GM19397 (cell line): ENCODE results near the gene PRKCSH.
"Not testable (repeated sequence)": the region's sequence is repeated elsewhere in the genome, so short reads cannot be mapped to it uniquely, and the experiment has no call there.

Experiments
- ATAC-seq: cut with Tn5 transposase; IDR thresholded peaks from one replicate; pipeline ENCODE4 v1.9.1; 2021; ENCODE audit warnings: mild to moderate bottlenecking, moderate library complexity; ENCODE audit not compliant: unreplicated experiment

The PRKCSH gene

DNA sequence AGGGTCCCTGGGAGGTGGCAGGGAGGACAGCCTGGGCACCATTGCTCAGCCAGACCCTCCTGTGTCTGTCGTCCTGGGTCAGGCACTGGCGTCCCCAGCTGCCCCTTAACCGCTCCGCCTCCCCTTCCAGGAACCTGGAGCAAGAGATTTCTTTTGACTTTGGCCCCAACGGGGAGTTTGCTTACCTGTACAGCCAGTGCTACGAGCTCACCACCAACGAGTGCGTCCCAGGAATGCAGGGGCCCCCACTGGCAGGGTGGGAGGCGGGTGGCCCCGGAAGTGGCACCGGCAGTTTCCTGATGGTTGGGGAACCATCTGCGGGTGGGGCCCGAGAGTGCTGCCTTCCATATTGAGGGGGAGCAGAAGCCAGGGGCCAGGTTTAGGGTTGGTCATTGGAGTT lies 13.0 kb downstream of the PRKCSH start:
- ATAC-seq: no peak

DNA sequence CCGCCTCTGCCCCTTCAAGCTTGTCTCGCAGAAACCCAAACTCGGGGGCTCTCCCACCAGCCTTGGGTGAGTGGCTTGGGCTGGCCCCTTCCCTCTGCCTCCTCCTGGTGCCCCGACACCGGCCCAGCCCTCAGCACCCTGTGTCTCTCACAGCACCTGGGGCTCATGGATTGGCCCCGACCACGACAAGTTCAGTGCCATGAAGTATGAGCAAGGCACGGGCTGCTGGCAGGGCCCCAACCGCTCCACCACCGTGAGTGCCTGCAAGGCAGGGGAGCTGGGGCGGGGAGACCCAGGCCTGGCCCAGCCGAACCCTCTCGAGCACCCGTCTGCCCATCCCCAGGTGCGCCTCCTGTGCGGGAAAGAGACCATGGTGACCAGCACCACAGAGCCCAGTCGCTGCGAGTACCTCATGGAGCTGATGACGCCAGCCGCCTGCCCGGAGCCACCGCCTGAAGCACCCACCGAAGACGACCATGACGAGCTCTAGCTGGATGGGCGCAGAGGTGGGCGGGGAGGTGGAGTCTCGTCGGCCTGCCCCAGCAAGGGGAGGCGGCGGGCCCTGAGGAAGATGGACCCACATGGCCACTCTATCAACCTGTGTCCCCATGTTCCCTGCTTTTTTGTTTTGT lies 13.6 kb downstream of the PRKCSH start:
- no peak for ATAC-seq

DNA sequence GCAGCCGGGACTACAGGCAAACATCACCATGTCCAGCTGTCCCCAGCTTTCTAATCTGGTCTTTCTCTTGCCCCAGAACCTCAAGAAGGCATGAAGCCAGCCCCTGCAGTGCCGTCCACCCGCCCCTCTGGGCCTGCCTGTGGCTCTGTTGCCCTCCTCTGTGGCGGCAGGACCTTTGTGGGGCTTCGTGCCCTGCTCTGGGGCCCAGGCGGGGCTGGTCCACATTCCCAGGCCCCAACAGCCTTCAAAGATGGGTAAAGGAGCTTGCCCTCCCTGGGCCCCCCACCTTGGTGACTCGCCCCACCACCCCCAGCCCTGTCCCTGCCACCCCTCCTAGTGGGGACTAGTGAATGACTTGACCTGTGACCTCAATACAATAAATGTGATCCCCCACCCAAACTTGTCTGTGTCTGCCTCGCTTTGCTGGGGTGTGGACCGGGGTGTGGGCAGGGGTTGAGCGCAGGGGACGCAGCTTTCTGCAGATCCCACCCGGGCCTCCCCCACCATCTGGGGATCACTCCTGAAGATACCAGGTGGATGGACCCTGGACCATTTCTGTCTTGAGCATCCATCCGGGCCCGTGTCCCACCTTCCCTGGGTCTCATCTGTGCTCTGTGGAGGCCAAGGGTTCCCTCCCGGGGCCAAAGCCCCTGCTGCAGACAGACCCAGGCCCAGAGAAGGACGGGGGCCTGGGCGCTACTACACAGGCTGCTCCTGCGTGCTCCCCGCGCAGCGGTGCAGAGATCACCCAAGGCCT lies 15.3 kb downstream of the PRKCSH start:
- no peak for ATAC-seq

DNA sequence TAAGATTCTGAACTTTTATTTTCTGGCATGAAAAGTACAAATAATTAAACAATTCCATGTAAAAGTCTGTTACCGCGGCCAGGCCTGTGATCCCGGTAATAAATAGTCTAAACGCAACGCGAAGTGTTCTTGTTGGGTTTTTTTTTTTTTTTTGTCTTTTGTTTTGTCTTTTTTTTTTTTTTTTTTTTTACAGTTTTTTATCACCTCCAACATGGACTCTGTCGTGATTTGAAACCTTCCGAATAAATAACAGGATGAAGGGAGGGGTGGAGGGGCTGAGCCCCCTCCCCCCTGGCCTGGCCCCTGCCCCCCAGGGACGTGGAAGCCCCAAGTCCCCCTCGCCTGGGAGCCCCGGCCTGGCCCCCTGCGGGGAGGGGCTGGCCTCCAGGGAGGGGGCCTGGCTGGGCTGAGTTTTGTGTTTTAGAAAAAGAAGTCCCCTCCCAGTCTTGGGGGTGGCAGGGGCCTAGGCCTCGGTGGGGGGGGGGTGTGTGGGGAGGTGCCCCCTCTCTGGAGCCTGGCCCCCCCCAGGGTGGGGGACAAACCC lies 16.0 kb downstream of the PRKCSH start:
- no peak for ATAC-seq

DNA sequence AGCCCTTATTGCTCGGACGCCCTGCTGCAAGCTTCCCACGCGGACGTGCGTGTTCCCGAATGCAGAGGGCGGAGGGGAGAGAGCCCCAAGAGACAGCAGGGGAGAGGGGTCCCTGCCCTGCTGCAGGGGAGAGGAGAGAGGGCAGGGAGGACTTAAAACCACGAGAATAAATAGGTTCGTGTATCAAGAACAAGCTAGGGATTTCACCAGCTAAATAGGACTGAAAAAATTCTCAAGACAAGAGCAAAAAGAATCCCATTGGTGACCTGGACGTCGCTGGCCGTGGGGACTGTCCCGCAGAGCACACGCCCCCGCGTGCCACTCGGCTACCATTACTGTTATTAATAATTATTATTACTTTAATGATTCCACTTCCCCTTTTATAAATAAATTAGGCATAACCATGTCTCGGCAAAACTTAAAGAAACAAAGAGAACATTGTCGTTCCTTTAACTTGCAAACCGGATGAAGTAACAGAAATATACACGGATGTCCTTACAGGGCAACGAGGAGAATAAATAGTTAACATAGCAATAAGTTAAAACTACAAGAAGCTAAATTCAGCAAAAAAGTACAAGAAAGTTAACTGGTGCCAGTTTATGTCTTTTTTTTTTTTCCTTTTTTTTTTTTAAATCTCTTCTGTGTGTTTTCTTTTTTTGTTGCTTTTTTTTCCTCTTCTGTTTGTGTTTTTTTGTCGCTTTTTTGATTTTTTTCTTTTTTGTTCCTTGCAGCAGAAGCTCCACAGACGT lies 16.6 kb downstream of the PRKCSH start:
- ATAC-seq: no peak

DNA sequence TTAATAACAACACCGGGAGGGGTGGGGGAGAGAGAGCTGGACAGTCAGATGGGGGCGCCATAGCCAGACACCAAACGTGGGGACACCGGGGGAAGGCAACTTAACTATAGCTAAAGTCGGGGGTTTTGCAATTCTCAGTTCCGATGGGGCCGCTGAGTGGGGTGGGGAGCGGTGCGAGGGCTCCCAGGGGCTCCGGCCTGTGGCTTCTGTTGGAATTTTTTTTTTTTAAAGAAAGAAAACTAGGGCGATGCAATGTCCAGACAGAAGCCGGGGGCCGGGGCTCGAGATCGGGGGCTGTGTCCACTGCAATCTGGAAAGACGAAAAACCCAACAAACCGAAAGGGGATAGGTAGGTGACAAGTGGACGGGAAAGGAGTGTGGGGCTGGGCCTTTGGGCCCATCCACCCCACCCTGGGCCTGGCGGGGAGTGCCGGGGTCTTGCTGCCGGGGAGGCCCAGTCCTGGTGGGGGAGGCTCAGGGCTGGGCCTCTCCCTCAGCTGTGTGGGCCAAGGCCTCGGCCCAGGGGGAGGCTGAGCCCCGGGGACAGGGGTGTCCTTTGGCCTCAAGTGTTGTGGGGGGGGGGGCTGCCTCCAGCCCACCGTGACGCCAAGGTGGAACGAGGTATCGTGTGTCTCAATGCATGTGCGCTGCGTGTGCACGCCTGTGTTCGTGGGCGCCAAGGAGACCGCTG lies 17.3 kb downstream of the PRKCSH start:
- ATAC-seq: no peak

DNA sequence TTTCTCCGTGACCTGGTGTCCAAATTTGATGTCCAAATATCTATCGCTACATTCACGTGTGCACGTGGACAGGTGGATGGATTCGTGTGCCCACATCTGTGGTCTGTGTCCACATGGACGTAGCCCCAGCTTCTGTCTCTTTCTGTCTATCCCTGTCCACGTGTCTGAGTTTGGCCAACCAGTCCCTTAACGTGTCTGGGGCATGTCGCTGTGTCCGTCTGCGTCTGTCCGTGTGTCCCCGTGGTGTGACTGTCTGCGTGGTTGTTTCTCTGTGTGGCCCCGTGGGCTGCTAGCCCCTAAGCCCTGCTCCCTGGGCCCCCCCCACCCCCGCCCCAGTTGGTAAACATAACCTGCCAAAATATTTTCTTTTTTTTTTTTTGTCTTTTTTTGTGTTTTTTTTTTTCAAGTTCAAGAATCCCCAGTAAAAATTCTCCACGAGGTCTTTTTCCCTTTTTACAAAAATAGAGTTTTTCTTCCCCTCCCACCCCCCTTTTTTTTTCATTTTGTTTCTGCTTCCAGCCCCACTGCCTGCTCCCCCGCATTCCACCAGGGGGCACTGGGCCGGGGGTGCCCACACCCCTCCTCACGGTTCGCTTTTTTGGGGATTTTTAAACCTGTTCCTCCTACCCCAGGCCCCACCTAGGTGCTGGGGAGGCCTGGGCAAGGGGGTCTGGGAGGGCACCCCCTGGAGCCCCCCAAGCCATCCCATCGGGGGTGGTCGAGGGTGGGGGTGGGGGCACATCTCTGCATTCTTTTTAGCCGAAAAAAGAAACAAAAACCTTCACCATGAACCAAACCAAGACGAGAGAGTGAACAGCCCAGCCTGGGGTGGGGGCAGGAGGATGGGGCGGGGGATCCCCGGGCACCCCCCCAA lies 18.3 kb downstream of the PRKCSH start:
- no peak for ATAC-seq

DNA sequence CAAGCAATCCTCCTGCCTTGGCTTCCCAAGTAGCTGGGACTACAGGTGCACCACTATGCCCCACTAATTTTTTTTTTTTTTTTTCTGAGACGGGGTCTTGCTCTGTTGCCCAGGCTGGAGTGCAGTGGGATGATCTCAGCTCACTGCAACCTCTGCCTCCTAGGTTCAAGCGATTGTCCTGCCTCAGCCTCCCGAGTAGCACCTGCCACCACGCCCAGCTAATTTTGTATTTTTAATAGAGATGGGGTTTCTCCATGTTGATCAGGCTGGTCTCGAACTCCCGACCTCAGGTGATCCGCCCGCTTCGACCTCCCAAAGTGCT lies 19.8 kb downstream of the PRKCSH start:
- not testable (repeated sequence) for ATAC-seq

DNA sequence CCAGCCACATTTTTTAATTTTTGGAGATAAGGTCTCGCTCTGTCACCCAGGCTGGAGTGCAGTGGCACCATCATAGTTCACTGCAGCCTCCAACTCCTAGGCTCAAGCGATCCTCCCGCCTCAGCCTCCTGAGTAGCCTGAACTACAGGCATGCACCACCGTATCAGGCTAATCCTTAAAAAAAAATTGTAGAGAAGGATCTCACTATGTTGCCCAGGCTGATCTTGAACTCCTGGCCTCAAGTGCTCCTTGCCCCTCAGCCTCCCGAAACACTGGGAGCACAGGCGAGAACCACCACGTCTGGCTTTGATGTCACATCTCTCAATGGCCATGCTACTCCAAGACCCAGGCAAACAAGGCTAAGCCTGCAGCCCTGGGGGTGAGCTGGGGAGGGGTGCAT lies 21.2 kb downstream of the PRKCSH start:
- ATAC-seq: no peak

DNA sequence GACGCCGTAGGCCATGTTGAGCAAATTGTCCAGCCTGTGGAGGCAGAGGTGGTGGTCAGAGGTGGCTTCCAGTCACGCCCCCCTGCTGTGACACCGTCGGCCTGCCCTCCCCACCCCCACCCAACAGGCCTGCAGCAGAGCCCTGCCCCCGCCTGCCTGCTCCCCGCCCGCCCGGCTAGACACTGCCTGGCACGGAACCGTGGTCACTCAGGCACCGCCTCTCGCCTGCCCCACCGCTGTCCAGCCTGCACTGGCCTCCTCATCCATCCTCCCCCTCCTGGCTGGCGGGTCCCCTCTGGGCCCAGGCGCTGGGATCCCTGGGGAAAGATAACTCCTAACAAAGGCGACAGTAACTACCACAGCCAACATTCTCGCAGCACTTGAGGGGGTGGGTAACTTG lies 21.7 kb downstream of the PRKCSH start:
- no peak for ATAC-seq

DNA sequence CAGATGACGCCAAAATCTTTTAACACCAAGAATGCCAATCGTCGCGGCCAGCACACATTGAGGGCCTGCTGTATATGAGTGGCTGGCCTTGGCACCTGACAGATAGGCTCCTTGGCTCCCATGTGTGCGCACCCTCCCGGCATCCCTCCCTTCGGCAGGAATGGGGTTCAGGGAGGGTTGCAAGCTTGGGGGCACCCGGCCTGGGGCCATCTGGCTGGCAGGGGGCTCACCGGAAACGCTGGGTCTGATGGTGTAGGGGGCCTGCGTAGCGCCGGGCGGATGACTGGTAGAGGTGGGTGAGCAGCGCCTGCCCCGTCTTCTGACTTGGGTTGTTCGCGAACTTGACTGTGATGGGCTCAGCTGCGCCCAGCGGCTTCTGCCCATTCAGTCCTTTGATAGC lies 22.4 kb downstream of the PRKCSH start:
- ATAC-seq: no peak

DNA sequence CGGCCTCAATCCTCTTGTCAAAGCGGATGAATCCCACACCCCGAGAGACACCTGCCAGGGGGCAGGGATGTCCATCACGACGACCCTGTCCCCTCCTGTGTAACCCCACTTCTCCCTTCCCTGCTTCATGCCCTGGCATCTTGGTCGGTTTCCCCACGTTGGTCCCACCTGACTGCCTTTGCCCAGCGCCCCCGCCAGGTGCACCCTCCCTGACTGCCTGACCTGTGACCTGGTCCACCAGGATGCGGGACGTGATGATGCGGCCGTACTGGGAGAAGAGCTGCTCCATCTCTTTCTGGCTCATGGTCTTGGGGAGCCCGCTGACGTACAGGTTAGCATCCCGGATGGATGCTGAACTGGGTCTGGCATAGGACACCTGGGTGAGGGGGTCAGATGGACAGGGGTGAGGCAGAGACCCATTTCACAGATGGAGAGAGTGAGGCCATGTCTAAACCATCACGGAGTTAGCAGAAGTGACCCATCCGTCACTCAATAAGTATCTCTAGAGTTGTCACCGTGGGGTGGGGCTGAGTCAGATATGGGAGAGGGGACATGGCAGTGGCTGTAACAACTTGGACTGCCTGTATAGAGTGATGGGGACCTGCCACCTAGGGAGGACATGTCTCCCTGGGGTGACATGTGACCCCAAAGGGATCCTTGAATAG lies 22.9 kb downstream of the PRKCSH start:
- no peak for ATAC-seq

DNA sequence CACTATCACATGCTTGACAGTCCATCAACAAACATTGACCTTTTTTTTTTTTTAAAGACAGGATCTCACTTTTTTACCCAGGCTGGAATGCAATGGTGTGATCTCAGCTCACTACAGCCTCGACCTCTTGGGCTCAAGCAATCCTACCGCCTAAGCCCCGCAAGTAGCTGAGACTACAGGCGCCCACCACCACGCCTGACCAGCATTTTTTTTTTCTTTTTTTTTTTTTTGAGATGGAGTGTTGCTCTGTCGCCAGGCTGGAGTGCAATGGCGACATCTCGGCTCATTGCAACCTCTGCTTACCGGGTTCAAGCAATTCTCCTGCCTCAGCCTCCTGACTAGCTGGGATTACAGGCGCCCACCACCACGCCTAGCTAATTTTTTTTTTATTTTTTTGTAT lies 23.5 kb downstream of the PRKCSH start:
- ATAC-seq: not testable (repeated sequence)

DNA sequence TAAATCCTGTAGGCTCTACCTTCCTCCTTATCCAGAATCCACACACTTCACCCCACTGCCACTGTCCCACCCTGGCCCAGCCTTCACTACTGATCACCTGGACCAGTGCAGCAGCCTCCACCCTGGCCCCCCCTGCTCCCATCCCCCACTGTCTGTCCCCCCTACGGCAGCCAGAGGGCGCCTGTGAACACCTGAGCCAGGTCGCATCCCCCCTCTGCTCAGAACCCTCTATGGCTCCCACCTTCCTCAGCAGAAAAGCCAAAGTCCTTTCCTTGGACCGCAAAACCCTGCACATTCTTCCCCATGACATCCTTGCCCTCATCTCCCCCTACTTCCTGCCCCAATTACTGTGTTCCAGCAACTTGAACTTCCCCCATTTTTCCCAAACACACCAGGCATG lies 24.8 kb downstream of the PRKCSH start:
- no peak for ATAC-seq

DNA sequence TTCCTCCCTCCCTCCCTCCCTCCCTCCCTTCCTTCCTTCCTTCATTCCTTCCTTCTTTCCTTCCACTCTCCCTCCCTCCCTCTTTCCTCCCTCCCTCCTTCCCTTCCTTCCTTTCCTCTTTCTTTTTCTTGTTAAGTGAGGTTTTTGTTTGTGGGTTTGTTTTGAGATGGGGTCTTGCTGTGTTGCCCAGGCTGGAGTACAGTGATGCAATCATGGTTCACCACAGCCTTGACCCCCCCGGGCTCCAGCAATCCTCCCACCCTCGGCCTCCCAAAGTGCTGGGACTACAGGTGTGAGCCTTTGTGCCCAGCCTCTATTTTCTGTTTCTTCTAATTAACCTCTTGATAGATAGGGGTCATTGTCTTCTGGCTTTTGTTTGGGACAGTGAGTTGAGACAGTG lies 26.0 kb downstream of the PRKCSH start:
- no peak for ATAC-seq

DNA sequence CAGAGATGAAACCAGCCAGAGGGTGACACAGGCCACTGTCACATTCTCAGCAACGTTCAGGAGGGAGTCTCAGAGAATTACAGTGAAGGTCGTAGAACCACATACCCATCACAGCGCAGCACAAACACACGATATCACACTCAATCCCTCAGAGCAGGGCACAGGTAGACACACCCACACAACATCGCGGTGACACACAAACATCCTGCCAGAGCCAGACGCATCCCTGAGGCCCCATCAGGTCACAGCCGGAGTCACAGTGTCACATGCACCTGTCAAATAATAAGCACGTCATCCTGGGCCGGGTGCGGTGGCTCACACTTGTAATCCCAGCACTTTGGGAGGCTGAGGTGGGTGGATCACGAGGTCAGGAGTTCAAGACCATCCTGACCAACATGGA lies 28.0 kb downstream of the PRKCSH start:
- no peak for ATAC-seq

DNA sequence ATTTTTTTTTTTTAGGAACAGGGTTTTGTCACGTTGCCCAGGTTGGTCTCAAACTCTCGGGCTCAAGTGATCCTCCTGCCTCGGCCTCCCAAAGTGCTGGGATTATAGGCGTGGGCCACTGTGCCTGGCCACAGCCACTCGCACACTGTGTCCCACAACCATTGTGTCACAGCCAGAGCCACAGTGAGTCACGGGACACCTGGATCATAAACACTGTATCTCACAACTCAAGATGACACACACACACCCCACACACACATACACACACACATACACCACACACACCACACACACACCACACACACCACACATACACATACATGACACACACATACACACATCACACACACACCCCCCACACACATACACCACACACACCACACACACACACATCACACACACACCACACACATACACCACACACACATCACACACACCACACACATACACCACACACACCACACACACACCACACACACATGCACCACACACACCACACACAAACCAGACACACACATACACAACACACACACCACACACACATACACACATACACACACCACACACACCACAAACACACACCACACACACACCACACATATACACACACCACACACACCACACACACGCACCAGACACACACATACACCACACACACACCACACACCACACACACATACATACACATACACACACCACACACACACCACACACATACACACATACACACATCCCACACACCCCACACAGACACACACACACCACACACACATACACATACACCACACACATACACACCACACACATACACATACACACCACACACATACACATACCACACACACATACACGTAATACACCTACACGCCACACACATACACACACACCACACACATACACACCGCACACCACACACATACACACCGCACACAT lies 29.2 kb downstream of the PRKCSH start:
- no peak for ATAC-seq

DNA sequence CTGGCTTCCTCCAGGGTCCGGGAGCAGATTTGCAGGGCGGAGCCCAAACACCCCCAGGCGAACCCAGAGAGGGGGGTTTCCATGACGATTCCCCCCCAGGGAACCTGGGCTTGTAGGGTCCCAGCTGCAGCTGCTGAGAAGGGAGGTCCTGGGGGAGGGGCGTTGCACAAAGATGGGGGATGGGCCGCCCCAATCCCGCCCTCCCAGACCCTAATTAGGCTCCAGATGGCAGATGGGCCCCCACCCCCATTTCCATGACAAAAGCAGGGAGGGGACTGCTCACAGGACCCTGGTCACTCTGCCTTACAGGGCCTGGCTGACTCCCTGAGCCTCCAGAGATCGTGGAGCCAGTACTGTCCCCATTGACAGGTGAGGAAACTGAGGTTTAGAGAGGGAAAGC lies 30.2 kb downstream of the PRKCSH start:
- no peak for ATAC-seq
